HUES6 (cell line): ENCODE measurements around the gene UNK.

ENCODE experiments used
- H3K27ac ChIP-seq: 2 replicates; pipeline ENCODE4 v1.7.0; 2013; ENCODE audit warnings: low read depth, mild to moderate bottlenecking, low read length, inconsistent platforms
- H3K27me3 ChIP-seq: 2 replicates; pipeline ENCODE4 v1.6.1; 2013; ENCODE audit warnings: low read length; ENCODE audit not compliant: control insufficient read depth, insufficient read depth
- H3K36me3 ChIP-seq: 2 replicates; pipeline ENCODE4 v1.6.1; 2013; ENCODE audit warnings: low read length; ENCODE audit not compliant: control insufficient read depth, insufficient read depth
- H3K4me1 ChIP-seq: 2 replicates; pipeline ENCODE4 v1.6.1; 2013; ENCODE audit warnings: low read length; ENCODE audit not compliant: control insufficient read depth, insufficient read depth
- H3K4me3 ChIP-seq: 2 replicates; pipeline ENCODE4 v1.5.1; 2013; ENCODE audit warnings: low read depth, low read length
- H3K9ac ChIP-seq: one replicate; pipeline ENCODE4 v1.6.1; 2013; ENCODE audit warnings: mild to moderate bottlenecking, low read length
- H3K9me3 ChIP-seq: 2 replicates; pipeline ENCODE4 v1.6.1; 2013; ENCODE audit warnings: low read depth, low read length; ENCODE audit not compliant: control insufficient read depth, insufficient read depth

UNK gene

DNA sequence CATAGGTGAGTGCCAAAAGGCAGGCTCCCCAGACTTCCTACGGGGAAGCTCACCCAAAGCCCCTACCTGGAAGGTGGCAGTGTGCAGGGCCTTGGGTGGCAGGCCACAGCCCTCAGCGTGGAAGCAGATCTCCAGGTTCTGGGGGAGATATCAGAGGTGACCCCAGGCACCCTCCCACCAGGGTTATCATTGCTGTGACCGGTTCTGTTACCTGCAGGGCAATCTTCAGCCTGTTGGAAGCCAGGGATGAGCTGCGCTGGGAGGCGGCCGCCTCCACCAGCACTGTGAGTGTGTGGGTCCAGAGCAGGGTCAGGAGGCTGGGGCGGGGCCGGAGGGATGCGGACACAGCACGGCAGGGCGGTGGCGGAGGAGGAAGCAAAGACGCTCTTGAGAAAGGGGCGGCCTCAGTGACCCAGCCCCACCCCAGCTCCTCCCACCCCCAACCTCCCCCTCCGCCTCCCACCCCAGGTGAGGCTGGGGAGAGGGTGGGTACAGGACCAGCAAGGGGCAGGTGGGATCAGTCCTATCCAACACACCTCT is 46.5 kb downstream of the UNK start:
- H3K36me3 ChIP-seq = peaks cover 6% of the 10 kb centered on the region
- H3K4me1 ChIP-seq = peaks cover 55% of the 10 kb centered on the region
- peak overlapping the region; percentile 45 for H3K4me3 ChIP-seq
- no peaks in the 10 kb centered on the region for H3K27me3 ChIP-seq
- H3K9ac ChIP-seq = no peak overlapping the region
- no peaks in the 10 kb centered on the region for H3K9me3 ChIP-seq
- H3K27ac ChIP-seq = no peak overlapping the region

- Histone ChIP-seq H3K9ac (peak overlapping the region; percentile 19), H3K27ac (no peak overlapping the region), H3K36me3 (no peaks in the 10 kb centered on the region)
Measured at GRCh38 chr17:75832164-75832651, 47.6 kb downstream of the UNK start.

DNA sequence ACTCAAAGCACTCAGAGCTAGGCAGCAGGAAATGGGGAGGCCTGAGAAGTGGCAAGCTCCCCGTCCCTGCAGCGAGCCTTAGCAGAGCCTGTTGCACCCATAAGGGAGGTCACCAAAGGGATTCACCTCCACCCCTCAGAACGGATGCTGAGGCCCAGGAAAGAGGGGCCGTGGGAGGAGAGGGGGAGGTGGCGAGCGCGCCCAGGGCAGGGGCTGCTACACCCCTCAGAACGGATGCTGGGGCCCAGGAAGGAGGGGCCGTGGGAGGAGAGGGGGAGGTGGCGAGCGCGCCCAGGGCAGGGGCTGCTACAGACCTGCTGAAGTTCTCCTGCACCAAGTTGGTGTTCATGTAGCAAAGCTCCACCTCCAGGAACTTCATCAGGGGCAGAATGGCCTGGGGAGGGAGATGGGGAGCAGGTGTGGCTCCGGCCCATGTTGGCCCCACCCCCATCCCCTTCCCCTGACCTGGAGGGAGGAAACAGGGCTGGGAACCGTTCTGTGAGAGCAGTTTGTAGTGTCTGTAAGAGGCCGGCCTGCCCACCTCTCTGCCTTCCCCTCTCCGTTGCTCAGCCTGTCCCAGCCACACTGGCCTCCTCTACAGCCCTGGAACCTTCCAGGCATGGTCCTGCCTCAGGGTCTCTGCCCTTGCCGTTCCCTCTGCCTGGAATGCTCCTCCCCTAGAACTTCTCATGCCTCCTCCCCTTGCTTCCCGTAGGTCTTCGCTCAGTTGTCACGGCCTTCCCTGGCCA is 48.2 kb downstream of the UNK start:
- Histone ChIP-seq H3K36me3 (no peaks in the 10 kb centered on the region), H3K27ac (no peak overlapping the region), H3K4me3 (peak overlapping the region; percentile 37), H3K9me3 (no peaks in the 10 kb centered on the region), H3K4me1 (peaks cover 42% of the 10 kb centered on the region), H3K9ac (peak overlapping the region; percentile 19), H3K27me3 (no peaks in the 10 kb centered on the region)

More at GRCh38 chr17:75832164-75832651, 47.6 kb downstream of the UNK start:
- Histone ChIP-seq H3K4me3 (peak overlapping the region; percentile 37), H3K4me1 (peaks cover 47% of the 10 kb centered on the region), H3K9me3 (no peaks in the 10 kb centered on the region), H3K27me3 (no peaks in the 10 kb centered on the region)

GRCh38 chr17:75834279-75834920 is 49.8 kb downstream of the UNK start:
- peaks cover 35% of the 10 kb centered on the region for H3K4me1 ChIP-seq
- H3K9me3 ChIP-seq = no peaks in the 10 kb centered on the region
- no peaks in the 10 kb centered on the region for H3K36me3 ChIP-seq
- no peak overlapping the region for H3K27ac ChIP-seq
- no peak overlapping the region for H3K9ac ChIP-seq
- H3K27me3 ChIP-seq = no peaks in the 10 kb centered on the region
- no peak overlapping the region for H3K4me3 ChIP-seq

DNA sequence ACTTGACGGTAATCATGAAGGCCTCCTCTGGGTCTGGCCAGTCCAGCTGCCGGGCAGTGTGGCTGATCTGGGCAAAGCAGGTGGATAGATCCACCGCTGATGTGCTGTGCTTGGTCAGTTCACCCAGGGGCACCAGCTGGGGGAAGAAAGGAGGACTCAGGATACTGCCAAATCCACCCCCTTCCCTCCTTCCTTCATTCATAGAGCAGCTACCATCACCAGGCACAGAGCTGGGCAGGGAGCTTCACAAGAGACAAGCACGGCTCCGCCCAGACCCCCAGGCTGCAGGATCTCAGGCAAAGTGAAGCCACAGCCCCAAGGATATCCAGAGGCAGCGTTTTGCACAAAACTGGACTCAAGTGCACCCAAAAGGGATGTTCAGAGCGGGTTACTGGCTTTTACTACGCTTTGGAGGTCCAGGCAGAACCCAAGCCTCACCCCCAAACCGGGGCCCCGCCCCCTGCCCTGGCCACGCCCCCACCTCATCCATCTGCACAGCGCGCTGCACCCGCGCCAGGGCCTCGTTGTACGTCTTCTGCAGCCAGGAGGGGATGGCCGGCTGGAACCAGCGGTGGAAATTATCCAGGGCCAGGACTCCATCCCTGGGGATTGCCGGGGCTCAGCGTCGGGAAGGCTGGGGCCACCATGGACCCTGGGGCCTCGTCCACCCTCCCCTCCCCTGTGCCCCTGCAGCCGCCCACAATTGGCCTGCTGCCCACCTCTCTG is 50.5 kb downstream of the UNK start:
- Histone ChIP-seq H3K9me3 (no peaks in the 10 kb centered on the region), H3K36me3 (no peaks in the 10 kb centered on the region), H3K9ac (no peak overlapping the region), H3K27ac (no peak overlapping the region), H3K4me1 (peaks cover 35% of the 10 kb centered on the region), H3K27me3 (no peaks in the 10 kb centered on the region), H3K4me3 (no peak overlapping the region)

DNA sequence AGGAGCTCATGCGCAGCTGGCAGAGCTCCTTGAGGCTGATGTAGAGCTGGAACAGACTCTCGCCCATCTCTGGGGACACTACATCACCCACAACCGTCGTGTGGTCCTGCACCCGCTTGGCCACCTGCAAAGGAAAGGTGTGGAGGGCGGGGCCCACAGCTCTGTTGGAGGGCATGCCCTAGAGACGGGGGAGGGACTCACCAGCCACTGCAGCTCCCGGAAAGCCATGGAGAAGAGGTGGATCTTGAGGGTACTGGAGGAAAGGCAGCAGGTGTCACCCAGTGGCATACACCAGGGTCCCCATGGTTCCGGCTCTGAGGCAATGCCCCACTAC is 51.0 kb downstream of the UNK start:
- H3K27me3 ChIP-seq = no peaks in the 10 kb centered on the region
- peaks cover 30% of the 10 kb centered on the region for H3K4me1 ChIP-seq
- H3K9ac ChIP-seq = no peak overlapping the region
- H3K36me3 ChIP-seq = no peaks in the 10 kb centered on the region
- no peak overlapping the region for H3K4me3 ChIP-seq
- no peak overlapping the region for H3K27ac ChIP-seq
- H3K9me3 ChIP-seq = no peaks in the 10 kb centered on the region

DNA sequence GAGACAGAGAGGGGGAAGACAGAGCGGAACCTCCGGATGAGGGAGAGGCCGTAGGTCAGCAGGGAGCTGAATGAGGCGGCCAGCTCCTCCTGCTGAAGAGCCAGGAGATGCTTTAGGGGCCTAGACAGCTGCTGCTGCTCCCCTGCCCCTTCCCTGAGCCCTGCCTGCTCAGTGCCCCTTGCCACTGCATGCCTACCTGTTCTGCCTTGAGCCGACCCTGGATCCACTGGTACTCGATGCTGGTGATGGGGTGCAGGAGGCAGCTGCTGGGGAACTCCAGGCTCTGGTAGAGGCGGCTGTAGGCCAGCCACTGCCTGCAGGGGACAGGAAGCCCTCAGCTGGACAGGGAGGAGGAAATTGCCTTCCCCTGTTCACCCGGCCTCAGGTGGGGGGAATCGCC is 52.0 kb downstream of the UNK start:
- H3K4me3 ChIP-seq = no peak overlapping the region
- no peaks in the 10 kb centered on the region for H3K27me3 ChIP-seq
- H3K27ac ChIP-seq = no peak overlapping the region
- H3K9ac ChIP-seq = no peak overlapping the region
- no peaks in the 10 kb centered on the region for H3K36me3 ChIP-seq
- no peaks in the 10 kb centered on the region for H3K9me3 ChIP-seq
- H3K4me1 ChIP-seq = peaks cover 24% of the 10 kb centered on the region

DNA sequence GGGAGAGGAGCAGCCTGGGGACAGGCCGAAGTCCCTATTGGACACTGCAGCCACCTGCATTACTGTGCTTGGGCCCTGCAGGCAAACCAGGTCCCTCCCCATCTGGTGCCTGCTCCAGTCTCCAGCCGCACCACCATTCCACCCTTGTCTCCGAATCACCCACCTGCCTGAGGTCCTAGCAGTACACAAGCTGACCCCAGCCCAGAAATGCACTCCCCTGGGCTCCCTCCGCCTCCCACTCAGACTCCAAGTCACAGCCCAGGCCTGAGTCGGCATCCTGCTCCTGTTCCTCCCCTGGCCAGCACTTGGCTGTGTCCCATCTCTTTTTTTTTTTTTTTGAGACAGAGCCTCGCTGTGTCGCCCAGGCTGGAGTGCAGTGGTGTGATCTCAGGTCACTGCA is 53.3 kb downstream of the UNK start:
- H3K9ac ChIP-seq = no peak overlapping the region
- no peak overlapping the region for H3K4me3 ChIP-seq
- H3K27ac ChIP-seq = no peak overlapping the region
- H3K36me3 ChIP-seq = no peaks in the 10 kb centered on the region
- H3K4me1 ChIP-seq = peaks cover 16% of the 10 kb centered on the region
- H3K27me3 ChIP-seq = no peaks in the 10 kb centered on the region
- H3K9me3 ChIP-seq = no peaks in the 10 kb centered on the region

- no peaks in the 10 kb centered on the region for H3K9me3 ChIP-seq
- H3K36me3 ChIP-seq = no peaks in the 10 kb centered on the region
- no peak overlapping the region for H3K4me3 ChIP-seq
- H3K27ac ChIP-seq = no peak overlapping the region
- peaks cover 12% of the 10 kb centered on the region for H3K4me1 ChIP-seq
- no peak overlapping the region for H3K9ac ChIP-seq
- no peaks in the 10 kb centered on the region for H3K27me3 ChIP-seq
Measured at GRCh38 chr17:75838410-75838809, 53.8 kb downstream of the UNK start.

- Histone ChIP-seq H3K36me3 (no peaks in the 10 kb centered on the region), H3K4me3 (no peak overlapping the region), H3K27ac (no peak overlapping the region), H3K4me1 (peaks cover 18% of the 10 kb centered on the region), H3K27me3 (no peaks in the 10 kb centered on the region), H3K9me3 (no peaks in the 10 kb centered on the region), H3K9ac (no peak overlapping the region)
Measured at GRCh38 chr17:75839942-75840798, 55.6 kb downstream of the UNK start.
